Neural progenitor cell (in vitro differentiated cells): ENCODE measurements around the gene GJB2. TPM values are rescaled to one million over a fixed set of nuclear protein-coding genes. Genes with fewer than 3 reads are reported as not detected.

ENCODE experiments used
- DNase-seq: peaks from one replicate; pipeline ENCODE4 v3.0.0-alpha.2; 2016; ENCODE audit warnings: low spot score
- H2AFZ ChIP-seq: fragments of 200-600 bp; sonication (generic); replicated peaks from 2 replicates; pipeline ENCODE4 v1.6.1; 2016; ENCODE audit warnings: antibody characterized with exemption
- H3F3A ChIP-seq: fragments of 200-600 bp; sonication (generic); 2 replicates; pipeline ENCODE4 v1.6.1; 2016; ENCODE audit warnings: antibody characterized with exemption, low read depth
- H3K27ac ChIP-seq: fragments of 200-600 bp; sonication (generic); 2 replicates; pipeline ENCODE4 v1.5.1; 2016; ENCODE audit warnings: mild to moderate bottlenecking
- H3K27me3 ChIP-seq: fragments of 200-600 bp; sonication (generic); 2 replicates; pipeline ENCODE4 v1.6.1; 2016; ENCODE audit warnings: mild to moderate bottlenecking, moderate library complexity
- H3K36me3 ChIP-seq: fragments of 200-600 bp; sonication (generic); 2 replicates; pipeline ENCODE4 v1.5.1; 2016
- H3K4me1 ChIP-seq: fragments of 200-600 bp; sonication (generic); 2 replicates; pipeline ENCODE4 v1.6.1; 2016; ENCODE audit warnings: mixed run types
- H3K4me2 ChIP-seq: fragments of 200-600 bp; sonication (generic); 2 replicates; pipeline ENCODE4 v1.6.1; 2016
- H3K4me3 ChIP-seq: fragments of 200-600 bp; sonication (generic); 2 replicates; pipeline ENCODE4 v1.5.1; 2016
- H3K79me2 ChIP-seq: fragments of 200-600 bp; sonication (generic); 2 replicates; pipeline ENCODE4 v1.6.1; 2016; ENCODE audit warnings: low read depth
- H3K9ac ChIP-seq: fragments of 200-600 bp; sonication (generic); 2 replicates; pipeline ENCODE4 v1.6.1; 2016
- H3K9me3 ChIP-seq: fragments of 200-600 bp; sonication (generic); 2 replicates; pipeline ENCODE4 v1.5.1; 2016; ENCODE audit warnings: low read depth
- H4K20me1 ChIP-seq: fragments of 200-600 bp; sonication (generic); 2 replicates; pipeline ENCODE4 v1.6.1; 2016; ENCODE audit warnings: low read depth
- H3K27ac Mint-ChIP-seq: 3 replicates; pipeline ENCODE4 v1.8.0; 2021; ENCODE audit warnings: mixed read lengths
- H3K27me3 Mint-ChIP-seq: 2 replicates; pipeline ENCODE4 v1.8.0; 2022; ENCODE audit warnings: low read depth, mild to moderate bottlenecking, inconsistent platforms, moderate library complexity, mixed read lengths; ENCODE audit not compliant: insufficient read depth
- H3K36me3 Mint-ChIP-seq: 3 replicates; pipeline ENCODE4 v1.8.0; 2021; ENCODE audit warnings: mixed read lengths
- H3K4me1 Mint-ChIP-seq: 3 replicates; pipeline ENCODE4 v1.8.0; 2021; ENCODE audit warnings: mixed read lengths
- H3K4me3 Mint-ChIP-seq: 3 replicates; pipeline ENCODE4 v1.8.0; 2021; ENCODE audit warnings: mild to moderate bottlenecking, moderate library complexity, mixed read lengths
- H3K9me3 Mint-ChIP-seq: 3 replicates; pipeline ENCODE4 v1.8.0; 2020; ENCODE audit warnings: mixed read lengths
- EZH2 ChIP-seq: fragments of 200-600 bp; sonication (generic); IDR thresholded peaks from 2 replicates; pipeline ENCODE4 v1.6.1; 2017; ENCODE audit warnings: antibody characterized with exemption, mild to moderate bottlenecking, moderate library complexity
- EZH2phosphoT487 ChIP-seq: fragments of 200-600 bp; sonication (generic); IDR thresholded peaks from 2 replicates; pipeline ENCODE4 v1.6.1; 2017; ENCODE audit warnings: antibody characterized with exemption
- total RNA-seq: library from RNA; depleted of rRNA; stranded (reverse); fragments of >200 nt; gene quantifications from 2 replicates; pipeline ENCODE4 v1.2.3, GENCODE V29; 2015; ENCODE audit warnings: low replicate concordance
- TF ChIP-seq, protein P1 (sequence below): fragments of 200-600 bp; sonication (generic); IDR thresholded peaks from 2 replicates; pipeline ENCODE4 v1.5.1; 2017; ENCODE audit warnings: antibody characterized with exemption, mild to moderate bottlenecking

The GJB2 gene
- total RNA-seq, 1 donor from 2014 or later, result not detected

DNA sequence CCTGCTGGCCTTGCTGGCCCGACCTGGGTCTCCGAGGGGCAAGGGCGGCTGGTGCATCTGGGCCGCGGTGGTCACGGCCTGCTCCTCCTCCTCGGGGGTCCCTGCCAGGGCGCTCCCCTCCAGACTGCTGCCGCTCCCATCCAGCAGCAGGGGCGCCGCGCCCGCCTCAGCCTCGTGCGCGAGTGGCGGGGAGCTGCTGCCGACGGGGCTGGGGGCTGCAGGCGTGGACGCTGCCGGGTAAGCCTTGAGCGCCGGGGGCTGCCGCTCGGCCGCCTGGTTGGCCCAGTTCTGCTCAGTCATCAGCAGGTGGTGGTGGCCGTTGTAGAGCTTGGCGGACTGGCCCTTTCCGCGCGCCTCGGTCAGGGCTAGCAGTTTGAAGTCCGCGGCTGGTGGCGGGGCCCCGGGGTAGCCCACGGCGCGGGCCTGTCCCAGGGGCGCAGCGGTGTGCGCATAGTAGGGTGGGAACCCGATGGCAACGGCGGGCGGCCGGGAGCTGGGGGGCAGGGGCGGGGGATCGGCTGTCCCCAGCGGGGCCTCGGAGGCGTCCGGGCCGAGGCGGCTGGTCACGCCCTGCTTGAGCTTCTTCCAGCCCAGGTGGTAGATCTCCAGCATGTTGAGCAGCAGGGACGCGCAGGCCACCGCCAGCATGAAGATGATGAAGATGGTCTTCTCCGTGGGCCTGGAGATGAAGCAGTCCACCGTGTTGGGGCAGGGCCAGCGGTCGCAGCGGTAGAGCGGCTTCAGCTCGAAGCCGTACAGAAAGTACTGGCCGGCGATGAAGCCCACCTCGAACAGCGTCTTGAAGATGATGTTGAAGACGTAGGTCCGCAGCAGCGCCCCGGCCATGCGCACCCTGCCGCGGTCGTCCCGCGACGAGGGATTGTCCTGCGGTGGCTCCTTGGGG lies 50.5 kb downstream of the GJB2 start:
- H3K9me3 Mint-ChIP-seq, result no peaks in the 10 kb centered on the region
- Histone ChIP-seq H3F3A (no peaks in the 10 kb centered on the region), H3K4me3 (no peak overlapping the region), H2AFZ (peak overlapping the region; percentile 28), H3K36me3 (no peaks in the 10 kb centered on the region), H3K27me3 (peaks cover 17% of the 10 kb centered on the region), H4K20me1 (no peaks in the 10 kb centered on the region), H3K9ac (no peak overlapping the region), H3K9me3 (no peaks in the 10 kb centered on the region), H3K79me2 (no peaks in the 10 kb centered on the region), H3K4me2 (no peak overlapping the region), H3K4me1 (no peaks in the 10 kb centered on the region), H3K27ac (no peak overlapping the region)
- no peaks in the 10 kb centered on the region for H3K36me3 Mint-ChIP-seq
- H3K4me1 Mint-ChIP-seq, result peaks cover 3% of the 10 kb centered on the region
- H3K27ac Mint-ChIP-seq, result no peak overlapping the region
- no peak for DNase-seq
- H3K4me3 Mint-ChIP-seq, result no peak overlapping the region
- TF ChIP-seq, protein P1, sequence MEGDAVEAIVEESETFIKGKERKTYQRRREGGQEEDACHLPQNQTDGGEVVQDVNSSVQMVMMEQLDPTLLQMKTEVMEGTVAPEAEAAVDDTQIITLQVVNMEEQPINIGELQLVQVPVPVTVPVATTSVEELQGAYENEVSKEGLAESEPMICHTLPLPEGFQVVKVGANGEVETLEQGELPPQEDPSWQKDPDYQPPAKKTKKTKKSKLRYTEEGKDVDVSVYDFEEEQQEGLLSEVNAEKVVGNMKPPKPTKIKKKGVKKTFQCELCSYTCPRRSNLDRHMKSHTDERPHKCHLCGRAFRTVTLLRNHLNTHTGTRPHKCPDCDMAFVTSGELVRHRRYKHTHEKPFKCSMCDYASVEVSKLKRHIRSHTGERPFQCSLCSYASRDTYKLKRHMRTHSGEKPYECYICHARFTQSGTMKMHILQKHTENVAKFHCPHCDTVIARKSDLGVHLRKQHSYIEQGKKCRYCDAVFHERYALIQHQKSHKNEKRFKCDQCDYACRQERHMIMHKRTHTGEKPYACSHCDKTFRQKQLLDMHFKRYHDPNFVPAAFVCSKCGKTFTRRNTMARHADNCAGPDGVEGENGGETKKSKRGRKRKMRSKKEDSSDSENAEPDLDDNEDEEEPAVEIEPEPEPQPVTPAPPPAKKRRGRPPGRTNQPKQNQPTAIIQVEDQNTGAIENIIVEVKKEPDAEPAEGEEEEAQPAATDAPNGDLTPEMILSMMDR, result no peak
- TF ChIP-seq EZH2 (no peak), EZH2phosphoT487 (no peak)
- peaks cover 10% of the 10 kb centered on the region for H3K27me3 Mint-ChIP-seq

DNA sequence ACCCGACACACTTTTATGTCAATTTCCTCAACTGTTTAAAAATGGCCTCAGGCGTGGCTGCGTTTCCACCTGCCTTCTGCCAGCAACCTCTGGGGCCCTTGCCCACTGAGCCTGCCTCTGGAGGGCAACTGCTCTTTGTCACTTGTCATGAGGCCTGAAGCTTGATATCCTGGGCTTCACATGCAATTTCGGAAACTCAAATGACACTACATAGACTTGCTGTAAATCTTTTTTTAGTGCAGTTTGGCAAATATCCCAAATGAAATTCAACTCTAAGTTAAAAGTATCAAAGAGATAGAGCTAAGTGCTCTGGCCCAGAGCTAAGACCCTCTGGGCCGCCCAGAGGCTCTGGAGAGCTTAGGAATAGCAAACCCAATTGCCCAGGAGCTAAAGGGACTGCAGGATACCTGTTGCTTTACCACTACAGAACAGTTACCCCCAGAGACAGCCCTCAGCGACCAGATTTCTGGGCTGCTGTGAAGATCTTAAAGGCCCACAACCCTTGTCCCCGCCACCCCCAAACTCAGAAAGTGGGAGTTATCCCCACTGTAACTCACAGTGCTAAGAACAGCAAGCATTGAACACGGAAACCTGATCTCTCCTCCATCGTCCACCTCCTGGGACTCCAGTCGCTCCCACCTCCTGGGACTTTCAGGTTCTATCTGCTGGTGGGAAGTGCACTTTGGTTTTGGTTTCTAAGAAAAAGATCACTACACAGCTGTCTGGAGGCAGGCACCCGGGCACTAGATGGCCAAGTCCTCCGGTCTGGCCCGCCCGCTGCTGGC lies 51.3 kb downstream of the GJB2 start:
- Histone ChIP-seq H3K4me1 (no peaks in the 10 kb centered on the region), H3K4me2 (no peak overlapping the region), H3F3A (no peaks in the 10 kb centered on the region), H3K79me2 (no peaks in the 10 kb centered on the region), H2AFZ (peak overlapping the region; percentile 28), H3K27me3 (peaks cover 25% of the 10 kb centered on the region), H3K36me3 (no peaks in the 10 kb centered on the region), H3K9me3 (no peaks in the 10 kb centered on the region), H4K20me1 (no peaks in the 10 kb centered on the region), H3K4me3 (no peak overlapping the region), H3K27ac (no peak overlapping the region), H3K9ac (no peak overlapping the region)
- Mint-ChIP-seq H3K27me3 (peaks cover 10% of the 10 kb centered on the region), H3K36me3 (no peaks in the 10 kb centered on the region), H3K4me1 (no peaks in the 10 kb centered on the region), H3K9me3 (no peaks in the 10 kb centered on the region), H3K27ac (no peak overlapping the region), H3K4me3 (no peak overlapping the region)
- TF ChIP-seq EZH2phosphoT487, result no peak
- TF ChIP-seq EZH2, result no peak
- TF ChIP-seq, protein P1, result no peak
- DNase-seq, result no peak

DNA sequence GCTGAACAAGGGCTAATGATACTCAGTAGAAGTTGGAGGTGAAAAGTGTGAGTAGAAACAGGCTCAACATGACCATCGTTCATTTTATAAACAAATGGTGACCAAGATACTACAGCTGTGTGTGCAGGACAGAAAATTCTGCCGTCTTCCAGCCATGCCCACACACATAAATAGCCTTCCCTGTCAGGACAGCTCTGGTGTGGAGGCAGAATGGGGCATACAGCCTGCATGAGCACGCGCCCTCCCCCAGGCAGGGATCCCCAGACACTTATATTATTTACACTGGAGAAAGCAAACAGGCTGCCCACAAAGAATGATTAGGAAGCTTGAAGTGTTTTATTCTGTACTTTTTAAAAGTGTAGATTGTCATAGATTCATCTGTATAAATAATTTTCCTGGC lies 52.3 kb downstream of the GJB2 start:
- peaks cover 8% of the 10 kb centered on the region for H3K27me3 Mint-ChIP-seq
- TF ChIP-seq EZH2phosphoT487, result no peak
- TF ChIP-seq, protein P1, result no peak

More for the DNA sequence above, 52.3 kb downstream of the GJB2 start:
- no peak overlapping the region for H3K4me3 ChIP-seq
- no peak overlapping the region for H3K4me2 ChIP-seq
- no peak overlapping the region for H3K27ac ChIP-seq
- H3K4me1 Mint-ChIP-seq, result no peaks in the 10 kb centered on the region
- H3K9me3 ChIP-seq, result no peaks in the 10 kb centered on the region
- H3K36me3 Mint-ChIP-seq, result no peaks in the 10 kb centered on the region
- no peaks in the 10 kb centered on the region for H3K4me1 ChIP-seq
- H3F3A ChIP-seq, result no peaks in the 10 kb centered on the region
- H4K20me1 ChIP-seq, result no peaks in the 10 kb centered on the region
- H3K79me2 ChIP-seq, result no peaks in the 10 kb centered on the region
- no peaks in the 10 kb centered on the region for H3K36me3 ChIP-seq
- no peak overlapping the region for H2AFZ ChIP-seq
- no peaks in the 10 kb centered on the region for H3K9me3 Mint-ChIP-seq
- no peak overlapping the region for H3K27ac Mint-ChIP-seq
- H3K9ac ChIP-seq, result no peak overlapping the region
- no peak overlapping the region for H3K4me3 Mint-ChIP-seq
- peaks cover 35% of the 10 kb centered on the region for H3K27me3 ChIP-seq
- DNase-seq, result no peak
